GM20000 (cell line): ENCODE results near the gene RIN1.
"Not testable (repeated sequence)": the region's sequence is repeated elsewhere in the genome, so short reads cannot be mapped to it uniquely, and the experiment has no call there.

Source experiments
- DNase-seq: peaks from one replicate; pipeline ENCODE4 v3.0.0; 2012; ENCODE audit warnings: low spot score
- CTCF ChIP-seq: IDR thresholded peaks from 2 replicates; pipeline ENCODE4 v1.5.1; 2012; ENCODE audit warnings: mild to moderate bottlenecking, control low read depth; ENCODE audit errors: extremely low read depth, missing control alignments

The RIN1 gene

GRCh38 chr11:66313321-66314185, 22.7 kb downstream of the RIN1 start:
- DNase-seq, result no peak
- no peak for TF ChIP-seq CTCF

GRCh38 chr11:66312549-66313320, 23.5 kb downstream of the RIN1 start:
- TF ChIP-seq CTCF, result no peak
- peak; percentile 98 for DNase-seq

- TF ChIP-seq CTCF, result no peak
- peak; percentile 88 for DNase-seq
These were observed 24.2 kb downstream of the RIN1 start for GRCh38 chr11:66311965-66312548.

- TF ChIP-seq CTCF, result peak; percentile 87
- no peak for DNase-seq
These were observed 24.7 kb downstream of the RIN1 start for GRCh38 chr11:66311470-66311964.

GRCh38 chr11:66310803-66311440, 25.3 kb downstream of the RIN1 start:
- DNase-seq, result not testable (repeated sequence)

- TF ChIP-seq CTCF, result no peak
- no peak for DNase-seq
These were observed 25.9 kb downstream of the RIN1 start for GRCh38 chr11:66310324-66310723.

GRCh38 chr11:66309475-66309874, 26.8 kb downstream of the RIN1 start:
- TF ChIP-seq CTCF, result no peak

More at GRCh38 chr11:66309475-66309874, 26.8 kb downstream of the RIN1 start:
- no peak for DNase-seq
